G401.6 (cell line): ENCODE results near the gene FCER1A.

Experiments
- FAIRE-seq: peaks from 2 replicates; lab custom pipeline; 2012; peaks lifted over from hg19 to GRCh38; lab: Jason Lieb, UNC

The FCER1A gene

DNA sequence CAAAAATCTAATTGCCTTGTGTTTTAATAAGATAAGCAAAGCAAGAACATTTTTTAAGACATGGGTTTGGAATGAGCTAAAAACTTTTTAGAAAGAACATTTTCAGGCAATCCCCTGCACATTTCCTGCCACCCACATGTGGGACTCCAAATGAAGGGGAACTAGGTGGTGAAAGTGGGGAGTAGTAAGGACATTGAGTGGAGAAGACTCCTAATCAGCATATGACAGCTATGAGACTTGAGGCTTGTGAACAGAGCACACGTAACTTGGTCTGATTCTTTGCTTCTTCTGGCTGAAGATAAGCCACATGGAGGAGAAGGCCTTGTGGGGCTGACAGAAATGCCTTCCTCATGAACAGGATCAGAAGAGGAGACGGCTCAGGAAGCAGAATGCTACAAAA is 50.3 kb downstream of the FCER1A start:
- FAIRE-seq, result no peak
